Naive thymus-derived CD4-positive, alpha-beta T cell (primary cell): ENCODE results near the gene UBE3A. TPM values are rescaled to one million over a fixed set of nuclear protein-coding genes. Genes with fewer than 3 reads are reported as not detected.
A peak's percentile ranks its signal among the peaks of the same experiment; 100 is the strongest.

ENCODE experiments used
- ATAC-seq: fragments of 150-1000 bp; cut with Tn5 transposase; 2 replicates; pipeline ENCODE4 v1.10.0; 2021; ENCODE audit warnings: mild to moderate bottlenecking, moderate library complexity
- CTCF ChIA-PET: fragments of 350-600 bp; sonication (Branson Sonifier 250); formaldehyde crosslinking; loops from one replicate; lab custom pipeline; 2021; ENCODE audit warnings: antibody characterized with exemption; lab: Charles Lee
- POLR2A ChIA-PET: fragments of 350-600 bp; sonication (Branson Sonifier 250); formaldehyde crosslinking; loops from one replicate; lab custom pipeline; 2021; ENCODE audit warnings: antibody characterized with exemption, inconsistent platforms; lab: Charles Lee
- DNase-seq, 9 donors: peaks; one replicate each; pipeline versions ENCODE4 v3.0.0 to v3.0.0-alpha.2; 2020 to 2022; ENCODE audit warnings: mixed read lengths in 1 of 9
- H3K27ac ChIP-seq: one replicate; pipeline ENCODE4 v1.7.0; 2013; ENCODE audit warnings: mild to moderate bottlenecking, low read depth, low read length, moderate library complexity
- H3K27me3 ChIP-seq, 2 donors: one replicate each; pipeline ENCODE4 v1.7.0; 2013; ENCODE audit warnings: low read length in 2 of 2, mild to moderate bottlenecking in 2 of 2, moderate library complexity in 2 of 2; ENCODE audit not compliant: control insufficient read depth in 2 of 2, insufficient read depth in 2 of 2
- H3K36me3 ChIP-seq, 3 experiments: 1 replicate in 2 of 3; 2 replicates in 1 of 3; pipeline ENCODE4 v1.7.0; 2013; ENCODE audit warnings: low read length in 3 of 3, mild to moderate bottlenecking in 3 of 3, moderate library complexity in 1 of 3; ENCODE audit not compliant: insufficient read depth in 3 of 3, control insufficient read depth in 2 of 3
- H3K4me1 ChIP-seq, 2 donors: one replicate each; pipeline ENCODE4 v1.7.0; 2013; ENCODE audit warnings: low read length in 2 of 2, mild to moderate bottlenecking in 2 of 2, moderate library complexity in 1 of 2; ENCODE audit not compliant: control insufficient read depth in 2 of 2, insufficient read depth in 2 of 2
- H3K4me3 ChIP-seq: 2 replicates; pipeline ENCODE4 v1.7.0; 2013; ENCODE audit warnings: mild to moderate bottlenecking, low read length
- H3K9me3 ChIP-seq, 3 experiments: 1 replicate in 2 of 3; 2 replicates in 1 of 3; pipeline ENCODE4 v1.7.0; 2013; ENCODE audit warnings: low read length in 3 of 3; ENCODE audit not compliant: control insufficient read depth in 2 of 3
- H3K27ac Mint-ChIP-seq, 9 donors: one replicate each; pipeline ENCODE4 v1.8.0; 2020 to 2022; ENCODE audit warnings: mixed read lengths in 9 of 9, mild to moderate bottlenecking in 8 of 9, moderate library complexity in 5 of 9, inconsistent platforms in 2 of 9
- H3K27me3 Mint-ChIP-seq, 5 donors: one replicate each; pipeline ENCODE4 v1.8.0; 2021 to 2022; ENCODE audit warnings: mixed read lengths in 5 of 5, mild to moderate bottlenecking in 1 of 5
- H3K36me3 Mint-ChIP-seq, 5 donors: one replicate each; pipeline ENCODE4 v1.8.0; 2020 to 2022; ENCODE audit warnings: mixed read lengths in 5 of 5, mild to moderate bottlenecking in 3 of 5, inconsistent platforms in 1 of 5
- H3K4me1 Mint-ChIP-seq, 7 donors: one replicate each; pipeline ENCODE4 v1.8.0; 2020 to 2022; ENCODE audit warnings: mixed read lengths in 7 of 7, mild to moderate bottlenecking in 3 of 7, inconsistent platforms in 1 of 7
- H3K4me3 Mint-ChIP-seq, 10 donors: one replicate each; pipeline ENCODE4 v1.8.0; 2020 to 2022; ENCODE audit warnings: mild to moderate bottlenecking in 10 of 10, mixed read lengths in 10 of 10, moderate library complexity in 6 of 10, inconsistent platforms in 2 of 10
- H3K9me3 Mint-ChIP-seq, 11 donors: one replicate each; pipeline ENCODE4 v1.8.0; 2020 to 2022; ENCODE audit warnings: mixed read lengths in 11 of 11, mild to moderate bottlenecking in 4 of 11, inconsistent platforms in 1 of 11, moderate library complexity in 1 of 11
- intact Hi-C, 2 donors: fragments of 100-400 bp; cut with micrococcal nuclease; formaldehyde crosslinking; loops; one replicate each; pipeline ENCODE4 v1.15.1; 2023
- polyA plus RNA-seq, 2 donors: library from polyadenylated mRNA; unstranded; fragments of 300-500 nt; fragmentation: Illumina TruSeq; gene quantifications; one replicate each; pipeline ENCODE4 v1.2.3, GENCODE V29; 2021
- total RNA-seq, 6 experiments: library from RNA in 5 of 6; stranded (reverse) in 5 of 6; gene quantifications; 1 replicate in 5 of 6; 2 replicates in 1 of 6; pipeline ENCODE4 v1.2.3 and lab custom pipeline; 2021 to 2026

Gene UBE3A
- total and polyA plus RNA-seq, 7 experiments from 2014 or later: 87.0 to 143 (median 107) TPM

DNA sequence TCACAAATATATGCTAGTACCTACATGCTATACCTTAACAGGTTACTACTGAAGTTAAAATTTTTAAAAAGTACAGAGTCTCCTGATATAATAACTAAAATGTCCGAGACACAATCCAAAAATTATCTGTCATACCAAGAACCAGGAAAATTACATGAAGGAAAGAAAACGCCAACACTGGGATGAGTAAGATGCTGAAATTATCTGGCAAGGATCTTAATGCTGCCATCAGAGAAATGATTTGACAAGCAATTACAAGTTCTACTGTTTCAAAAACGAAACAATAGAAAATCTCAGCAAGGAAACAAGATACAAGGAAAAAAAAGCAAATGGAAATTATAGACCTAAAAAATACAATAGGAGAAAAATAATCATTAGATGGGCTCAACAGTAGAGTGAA lies 92.5 kb downstream of the UBE3A start:
- H3K36me3 ChIP-seq: peaks cover 0 to 43% (median 0%) of the 10 kb centered on the region in 3 experiments
- Mint-ChIP-seq H3K27me3 (no peaks in the 10 kb centered on the region), H3K9me3 (peaks cover 0 to 79% (median 37%) of the 10 kb centered on the region in 11 donors), H3K27ac (peak overlapping the region in 1 of 9 donors; percentile 30), H3K36me3 (peaks cover 28 to 97% (median 85%) of the 10 kb centered on the region in 5 donors), H3K4me3 (no peak overlapping the region), H3K4me1 (peaks cover 0 to 11% (median 0%) of the 10 kb centered on the region in 7 donors)
- ChIA-PET CTCF (no interaction called here), POLR2A (no interaction called here)
- intact Hi-C loops: no loop called here
- H3K4me1 ChIP-seq: no peaks in the 10 kb centered on the region
- no peak overlapping the region for H3K4me3 ChIP-seq
- ATAC-seq (no peak), DNase-seq (no peak)
- H3K9me3 ChIP-seq: peaks cover 0 to 12% (median 10%) of the 10 kb centered on the region in 3 experiments
- no peaks in the 10 kb centered on the region for H3K27me3 ChIP-seq
- H3K27ac ChIP-seq: no peak overlapping the region

DNA sequence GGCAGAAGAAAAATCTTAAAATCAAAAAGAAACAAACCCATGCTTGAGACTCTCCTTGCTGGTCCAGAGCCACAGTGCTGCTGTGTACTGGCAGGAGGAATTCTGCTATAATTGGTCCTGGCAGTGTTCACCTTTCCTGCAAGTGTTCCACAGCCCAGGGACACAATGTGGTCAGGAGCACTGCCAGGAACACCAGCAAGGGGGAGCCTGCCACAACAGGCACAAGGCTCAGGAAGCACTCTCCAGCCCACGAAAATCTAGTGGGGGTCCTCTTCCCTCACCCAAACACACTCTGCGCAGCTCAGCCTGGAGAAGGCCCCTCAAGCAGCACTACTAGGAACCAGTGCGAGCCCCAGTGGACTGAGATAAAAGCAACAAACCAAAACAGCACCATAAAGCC lies 92.9 kb downstream of the UBE3A start:
- Histone ChIP-seq H3K36me3 (peaks cover 0 to 38% (median 0%) of the 10 kb centered on the region in 3 experiments), H3K27me3 (no peaks in the 10 kb centered on the region), H3K9me3 (peaks cover 0 to 12% (median 10%) of the 10 kb centered on the region in 3 experiments), H3K4me3 (no peak overlapping the region), H3K4me1 (no peaks in the 10 kb centered on the region), H3K27ac (no peak overlapping the region)
- Mint-ChIP-seq H3K4me1 (peaks cover 0 to 11% (median 0%) of the 10 kb centered on the region in 7 donors), H3K27ac (no peak overlapping the region), H3K4me3 (no peak overlapping the region), H3K36me3 (peaks cover 24 to 93% (median 81%) of the 10 kb centered on the region in 5 donors), H3K9me3 (peaks cover 0 to 75% (median 34%) of the 10 kb centered on the region in 11 donors), H3K27me3 (no peaks in the 10 kb centered on the region)
- intact Hi-C loops: no loop called here
- POLR2A ChIA-PET: no interaction called here
- no peak for DNase-seq
- CTCF ChIA-PET: no interaction called here
- ATAC-seq: no peak

GRCh38 chr15:25342629-25343028 lies 96.2 kb downstream of the UBE3A start:
- DNase-seq: no peak
- Histone ChIP-seq H3K4me1 (no peaks in the 10 kb centered on the region), H3K4me3 (no peak overlapping the region), H3K36me3 (peaks cover 5 to 45% (median 10%) of the 10 kb centered on the region in 3 experiments), H3K27ac (no peak overlapping the region), H3K9me3 (no peaks in the 10 kb centered on the region), H3K27me3 (no peaks in the 10 kb centered on the region)
- peaks cover 0 to 59% (median 15%) of the 10 kb centered on the region in 11 donors for H3K9me3 Mint-ChIP-seq
- ChIA-PET CTCF (no interaction called here), POLR2A (no interaction called here)
- no peak for ATAC-seq
- peaks cover 18 to 90% (median 78%) of the 10 kb centered on the region in 5 donors for H3K36me3 Mint-ChIP-seq
- H3K27me3 Mint-ChIP-seq: no peaks in the 10 kb centered on the region
- no peak overlapping the region for H3K4me3 Mint-ChIP-seq
- peaks cover 0 to 11% (median 0%) of the 10 kb centered on the region in 7 donors for H3K4me1 Mint-ChIP-seq
- peak overlapping the region in 2 of 9 donors; percentile 16 to 43 for H3K27ac Mint-ChIP-seq
- intact Hi-C loops: no loop called here

GRCh38 chr15:25339431-25339830 lies 99.4 kb downstream of the UBE3A start:
- intact Hi-C loops: no loop called here

DNA sequence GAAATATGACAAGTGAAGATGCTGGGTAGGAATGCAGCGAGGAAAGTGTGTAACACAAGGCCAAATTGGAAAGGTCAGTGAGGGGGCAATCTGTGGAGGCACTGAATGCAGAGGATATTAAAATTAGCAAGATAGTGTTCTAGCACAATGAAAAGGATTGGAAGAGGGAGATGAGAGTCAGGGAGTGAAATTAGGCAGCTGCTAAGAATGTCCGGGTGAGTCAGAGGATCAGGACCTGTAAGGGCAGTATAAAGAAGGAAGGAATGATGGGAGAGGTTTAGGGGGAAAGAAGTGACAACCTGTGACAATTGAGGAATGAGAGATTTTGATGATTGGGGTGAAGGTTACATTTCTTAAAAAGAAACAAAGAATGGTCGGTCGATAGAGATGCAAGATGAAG lies 103.5 kb downstream of the UBE3A start:
- Mint-ChIP-seq H3K4me3 (no peak overlapping the region), H3K27ac (no peak overlapping the region), H3K9me3 (peaks cover 8 to 71% (median 22%) of the 10 kb centered on the region in 11 donors), H3K27me3 (no peaks in the 10 kb centered on the region), H3K4me1 (peaks cover 0 to 9% (median 0%) of the 10 kb centered on the region in 7 donors), H3K36me3 (peaks cover 29 to 95% (median 84%) of the 10 kb centered on the region in 5 donors)
- ChIA-PET CTCF (no interaction called here), POLR2A (no interaction called here)
- Histone ChIP-seq H3K36me3 (peaks cover 5 to 22% (median 10%) of the 10 kb centered on the region in 3 experiments), H3K4me1 (no peaks in the 10 kb centered on the region), H3K9me3 (no peaks in the 10 kb centered on the region), H3K4me3 (no peak overlapping the region), H3K27ac (no peak overlapping the region), H3K27me3 (no peaks in the 10 kb centered on the region)
- ATAC-seq: no peak
- intact Hi-C loops: no loop called here
- DNase-seq: no peak

More at GRCh38 chr15:25339431-25339830, 99.4 kb downstream of the UBE3A start:
- Histone ChIP-seq H3K9me3 (no peaks in the 10 kb centered on the region), H3K4me1 (no peaks in the 10 kb centered on the region), H3K27ac (no peak overlapping the region), H3K27me3 (no peaks in the 10 kb centered on the region), H3K4me3 (no peak overlapping the region), H3K36me3 (peaks cover 5 to 38% (median 10%) of the 10 kb centered on the region in 3 experiments)
- Mint-ChIP-seq H3K4me1 (peaks cover 0 to 9% (median 0%) of the 10 kb centered on the region in 7 donors), H3K4me3 (no peak overlapping the region), H3K27ac (no peak overlapping the region), H3K27me3 (no peaks in the 10 kb centered on the region), H3K9me3 (peaks cover 6 to 58% (median 16%) of the 10 kb centered on the region in 11 donors), H3K36me3 (peaks cover 24 to 90% (median 80%) of the 10 kb centered on the region in 5 donors)
- DNase-seq (no peak), ATAC-seq (no peak)
- CTCF ChIA-PET: no interaction called here
- POLR2A ChIA-PET: no interaction called here

- ChIA-PET POLR2A (no interaction called here), CTCF (interaction anchor here (0.7 kb wide), 1 partner anchor 56 kb away, joined by 3 read pairs; no protein-coding TSS in a partner anchor)
- Histone ChIP-seq H3K4me3 (no peak overlapping the region), H3K27ac (no peak overlapping the region), H3K9me3 (no peaks in the 10 kb centered on the region), H3K4me1 (no peaks in the 10 kb centered on the region), H3K36me3 (peaks cover 0 to 3% (median 0%) of the 10 kb centered on the region in 3 experiments), H3K27me3 (no peaks in the 10 kb centered on the region)
- no peak overlapping the region for H3K4me3 Mint-ChIP-seq
- H3K27ac Mint-ChIP-seq: no peak overlapping the region
- ATAC-seq: no peak
- H3K4me1 Mint-ChIP-seq: peaks cover 0 to 9% (median 0%) of the 10 kb centered on the region in 7 donors
- peaks cover 22 to 80% (median 65%) of the 10 kb centered on the region in 5 donors for H3K36me3 Mint-ChIP-seq
- peaks cover 8 to 56% (median 19%) of the 10 kb centered on the region in 11 donors for H3K9me3 Mint-ChIP-seq
- intact Hi-C loops: no loop called here
- H3K27me3 Mint-ChIP-seq: no peaks in the 10 kb centered on the region
- DNase-seq: no peak
Observed at GRCh38 chr15:25333049-25333448, 105.8 kb downstream of the UBE3A start.

GRCh38 chr15:25332306-25332705 lies 106.5 kb downstream of the UBE3A start:
- ChIA-PET POLR2A (no interaction called here), CTCF (no interaction called here)
- ATAC-seq (no peak), DNase-seq (no peak)
- Histone ChIP-seq H3K4me3 (no peak overlapping the region), H3K4me1 (no peaks in the 10 kb centered on the region), H3K27me3 (no peaks in the 10 kb centered on the region), H3K9me3 (no peaks in the 10 kb centered on the region), H3K27ac (no peak overlapping the region), H3K36me3 (no peaks in the 10 kb centered on the region)
- Mint-ChIP-seq H3K4me3 (no peak overlapping the region), H3K9me3 (peaks cover 8 to 51% (median 19%) of the 10 kb centered on the region in 11 donors), H3K27me3 (no peaks in the 10 kb centered on the region), H3K36me3 (peaks cover 22 to 78% (median 64%) of the 10 kb centered on the region in 5 donors), H3K27ac (no peak overlapping the region), H3K4me1 (peaks cover 0 to 9% (median 0%) of the 10 kb centered on the region in 7 donors)
- intact Hi-C loops: no loop called here
